HepG2 (cell line): ENCODE measurements around the gene NFE2L1. TPM values are rescaled to one million over a fixed set of nuclear protein-coding genes. Genes with fewer than 3 reads are reported as not detected.

Source experiments
- CAMTA2 ChIP-seq: sonication (generic); formaldehyde crosslinking; IDR thresholded peaks from 2 replicates; pipeline ENCODE4 v1.4.0; 2020; ENCODE audit warnings: mild to moderate bottlenecking, missing genetic modification reagents, borderline replicate concordance
- FOXO4 ChIP-seq: sonication (generic); formaldehyde crosslinking; conservative IDR thresholded peaks from 2 replicates; pipeline ENCODE4 v1.8.1; 2023; ENCODE audit warnings: missing genetic modification reagents
- KIAA2018 ChIP-seq: sonication (generic); formaldehyde crosslinking; IDR thresholded peaks from 2 replicates; pipeline ENCODE4 v1.5.0; 2020; ENCODE audit warnings: mild to moderate bottlenecking, missing genetic modification reagents, borderline replicate concordance
- MXI1 ChIP-seq: IDR thresholded peaks from 3 replicates; pipeline ENCODE4 v1.6.1; 2012; ENCODE audit warnings: low read depth, low read length, inconsistent platforms, borderline replicate concordance
- PAXIP1 ChIP-seq: sonication (generic); formaldehyde crosslinking; conservative IDR thresholded peaks from 2 replicates; pipeline ENCODE4 v1.4.0; 2020; ENCODE audit warnings: mild to moderate bottlenecking, missing genetic modification reagents, moderate library complexity
- SMARCE1 ChIP-seq: fragments of 450-650 bp; IDR thresholded peaks from 2 replicates; pipeline ENCODE4 v1.6.1; 2017; ENCODE audit warnings: borderline replicate concordance
- TCF7 ChIP-seq: sonication (generic); IDR thresholded peaks from 2 replicates; pipeline ENCODE4 v1.6.1; 2016; ENCODE audit warnings: antibody characterized with exemption, low read depth
- USF2 ChIP-seq, 2 experiments: sonication (generic) in 1 of 2; formaldehyde crosslinking in 1 of 2; IDR thresholded peaks; 2 replicates each; pipeline versions ENCODE4 v1.5.1 to v1.6.1; 2011 to 2020; ENCODE audit warnings: borderline replicate concordance in 1 of 2, low read depth in 1 of 2, low read length in 1 of 2, mild to moderate bottlenecking in 1 of 2, missing genetic modification reagents in 1 of 2, moderate library complexity in 1 of 2
- XBP1 ChIP-seq: sonication (generic); formaldehyde crosslinking; IDR thresholded peaks from 2 replicates; pipeline ENCODE4 v1.5.0; 2020; ENCODE audit warnings: missing genetic modification reagents
- ZFX ChIP-seq: sonication (generic); formaldehyde crosslinking; IDR thresholded peaks from 2 replicates; pipeline ENCODE4 v1.4.0; 2020; ENCODE audit warnings: mild to moderate bottlenecking, low read depth, missing genetic modification reagents, moderate library complexity
- ZNF335 ChIP-seq: sonication (generic); formaldehyde crosslinking; IDR thresholded peaks from 2 replicates; pipeline ENCODE4 v1.4.0; 2020; ENCODE audit warnings: missing genetic modification reagents
- polyA plus RNA-seq, 8 experiments: library from polyadenylated mRNA; depleted of rRNA in 3 of 8; stranded (reverse) in 7 of 8; unstranded in 1 of 8; fragments of >200 nt; fragmentation: Illumina TruSeq in 4 of 8; extraction: Trizol in 4 of 8; gene quantifications; 2 replicates each; pipeline versions ENCODE4 v1.2.1 to v1.2.3, GENCODE V29; 2011 to 2016; ENCODE audit warnings: low read depth in 4 of 8, missing spikeins in 1 of 8, mixed read lengths in 1 of 8; ENCODE audit not compliant: insufficient read depth in 1 of 8
- total RNA-seq, 5 experiments: library from RNA; depleted of rRNA; stranded (reverse); fragments of >200 nt; fragmentation: Illumina TruSeq; extraction: Trizol; gene quantifications; 2 replicates each; pipeline ENCODE4 v1.2.3, GENCODE V29; 2016; ENCODE audit warnings: low read depth in 1 of 5

The NFE2L1 gene
- total and polyA plus RNA-seq, 2 of the 13 experiments (the other 11 are each of a cell fraction or from before 2014, with no cell fraction given), result 67.0 to 234 TPM

GRCh38 chr17:48107137-48108055 lies 59.2 kb downstream of the NFE2L1 start, which contains the start of gene SNX11 (continued):
- TF ChIP-seq PAXIP1 (CRISPR knock-in tag) (peak; percentile 69), CAMTA2 (CRISPR knock-in tag) (0 out of 2 replicates have a peak, but pooled peaks have one; percentile 81), KIAA2018 (0 out of 2 replicates have a peak, but pooled peaks have one; percentile 46), USF2 (IDR thresholded peaks at IDR 0.05; ENCODE audit: low read depth, low read length) (no peak), USF2 (CRISPR knock-in tag; IDR thresholded peaks at IDR 0.05; ENCODE audit: borderline replicate concordance) (0 out of 2 replicates have a peak, but pooled peaks have one; percentile 13), ZNF335 (CRISPR knock-in tag) (0 out of 2 replicates have a peak, but pooled peaks have one; percentile 67), MXI1 (peak; percentile 75; the same call in 1 of the 3 replicates), XBP1 (CRISPR knock-in tag) (no peak), SMARCE1 (no peak), TCF7 (no peak), FOXO4 (CRISPR knock-in tag) (no peak), ZFX (CRISPR knock-in tag) (peak; percentile 57; the same call in 1 of the 2 replicates)
